ENCODE results near the gene SLC26A1.

- TF ChIP-seq, protein P1, sequence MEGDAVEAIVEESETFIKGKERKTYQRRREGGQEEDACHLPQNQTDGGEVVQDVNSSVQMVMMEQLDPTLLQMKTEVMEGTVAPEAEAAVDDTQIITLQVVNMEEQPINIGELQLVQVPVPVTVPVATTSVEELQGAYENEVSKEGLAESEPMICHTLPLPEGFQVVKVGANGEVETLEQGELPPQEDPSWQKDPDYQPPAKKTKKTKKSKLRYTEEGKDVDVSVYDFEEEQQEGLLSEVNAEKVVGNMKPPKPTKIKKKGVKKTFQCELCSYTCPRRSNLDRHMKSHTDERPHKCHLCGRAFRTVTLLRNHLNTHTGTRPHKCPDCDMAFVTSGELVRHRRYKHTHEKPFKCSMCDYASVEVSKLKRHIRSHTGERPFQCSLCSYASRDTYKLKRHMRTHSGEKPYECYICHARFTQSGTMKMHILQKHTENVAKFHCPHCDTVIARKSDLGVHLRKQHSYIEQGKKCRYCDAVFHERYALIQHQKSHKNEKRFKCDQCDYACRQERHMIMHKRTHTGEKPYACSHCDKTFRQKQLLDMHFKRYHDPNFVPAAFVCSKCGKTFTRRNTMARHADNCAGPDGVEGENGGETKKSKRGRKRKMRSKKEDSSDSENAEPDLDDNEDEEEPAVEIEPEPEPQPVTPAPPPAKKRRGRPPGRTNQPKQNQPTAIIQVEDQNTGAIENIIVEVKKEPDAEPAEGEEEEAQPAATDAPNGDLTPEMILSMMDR (optimal IDR thresholded peaks at IDR 0.05 in 1 of 3, IDR thresholded peaks at IDR 0.05 in 1 of 3, conservative IDR thresholded peaks at IDR 0.05 in 1 of 3; ENCODE audit: extremely low read depth in 1 of 3, insufficient read depth in 2 of 3, low read length in 3 of 3) = no peak
- no peak for TF ChIP-seq EZH2 (IDR thresholded peaks at IDR 0.05; ENCODE audit: low read length)
Measured at GRCh38 chr4:1028574-1029220, 35.5 kb upstream of the SLC26A1 start.
